Keratinocyte (primary cell): Measurements from ENCODE around the gene SSPN. TPM values are rescaled to one million over a fixed set of nuclear protein-coding genes. Genes with fewer than 3 reads are reported as not detected.

Experiments
- DNase-seq: peaks from one replicate; pipeline ENCODE4 v3.0.0-alpha.2; 2011; ENCODE audit warnings: low read depth, missing footprints, low spot score
- FAIRE-seq: peaks from 2 replicates; lab custom pipeline; 2011; peaks lifted over from hg19 to GRCh38; lab: Jason Lieb, UNC
- H2AFZ ChIP-seq: 2 replicates; pipeline ENCODE4 v1.6.0; 2012; ENCODE audit warnings: low read length, control low read depth, inconsistent platforms; ENCODE audit not compliant: control insufficient read depth
- H3K27ac ChIP-seq: 2 replicates; pipeline ENCODE4 v1.5.1; 2011; ENCODE audit warnings: low read length; ENCODE audit not compliant: control insufficient read depth, insufficient read depth
- H3K27me3 ChIP-seq: 3 replicates; pipeline ENCODE4 v1.6.0; 2011; ENCODE audit warnings: low read length; ENCODE audit not compliant: control insufficient read depth, insufficient read depth; ENCODE audit errors: extremely low read depth
- H3K36me3 ChIP-seq, 2 experiments: 2 replicates in 1 of 2; 3 replicates in 1 of 2; pipeline ENCODE4 v1.5.1; 2011; ENCODE audit warnings: low read length in 2 of 2, mild to moderate bottlenecking in 1 of 2; ENCODE audit not compliant: control insufficient read depth in 2 of 2, insufficient read depth in 2 of 2; ENCODE audit errors: extremely low read depth in 1 of 2
- H3K4me1 ChIP-seq: 3 replicates; pipeline ENCODE4 v1.5.1; 2011; ENCODE audit warnings: low read length; ENCODE audit not compliant: control insufficient read depth, insufficient read depth; ENCODE audit errors: extremely low read depth
- H3K4me2 ChIP-seq: 3 replicates; pipeline ENCODE4 v1.6.0; 2011; ENCODE audit warnings: low read depth, low read length; ENCODE audit not compliant: control insufficient read depth, insufficient read depth; ENCODE audit errors: extremely low read depth
- H3K4me3 ChIP-seq, 3 experiments: fragments of 200-600 bp in 1 of 3; sonication (generic) in 1 of 3; 2 replicates in 2 of 3; 3 replicates in 1 of 3; pipeline ENCODE4 v1.5.1; 2011 to 2016; ENCODE audit warnings: low read length in 3 of 3, mild to moderate bottlenecking in 3 of 3, control low read depth in 2 of 3, inconsistent platforms in 1 of 3, low read depth in 1 of 3, mixed read lengths in 1 of 3, mixed run types in 1 of 3, moderate library complexity in 1 of 3; ENCODE audit not compliant: control insufficient read depth in 2 of 3, insufficient read depth in 2 of 3; ENCODE audit errors: extremely low read depth in 1 of 3
- H3K79me2 ChIP-seq: 2 replicates; pipeline ENCODE4 v1.6.0; 2012; ENCODE audit warnings: low read length; ENCODE audit not compliant: control insufficient read depth, insufficient read depth
- H3K9ac ChIP-seq: 3 replicates; pipeline ENCODE4 v1.6.0; 2011; ENCODE audit warnings: low read length; ENCODE audit not compliant: control insufficient read depth, insufficient read depth; ENCODE audit errors: extremely low read depth
- H3K9me1 ChIP-seq: 3 replicates; pipeline ENCODE4 v1.6.0; 2011; ENCODE audit warnings: low read length; ENCODE audit not compliant: control insufficient read depth, insufficient read depth; ENCODE audit errors: extremely low read depth
- H3K9me3 ChIP-seq: 2 replicates; pipeline ENCODE4 v1.5.1; 2012; ENCODE audit warnings: low read depth, low read length; ENCODE audit not compliant: control insufficient read depth
- H4K20me1 ChIP-seq: 3 replicates; pipeline ENCODE4 v1.6.0; 2011; ENCODE audit warnings: low read length; ENCODE audit not compliant: control insufficient read depth, insufficient read depth; ENCODE audit errors: extremely low read depth
- EZH2 ChIP-seq: IDR thresholded peaks from one replicate; pipeline ENCODE4 v1.6.1; 2012; ENCODE audit warnings: inconsistent platforms, mild to moderate bottlenecking, low read length, moderate library complexity
- dilution Hi-C: fragments of 300-500 bp; cut with MboI; formaldehyde crosslinking; loops from one replicate; pipeline ENCODE4 v1.7.0; 2020; ENCODE audit warnings: low sequenced_read_pairs; ENCODE audit not compliant: extremely low pct_ligation_motif_present
- polyA plus RNA-seq, 5 experiments: library from polyadenylated mRNA; depleted of rRNA in 3 of 5; stranded (reverse) in 3 of 5; stranded (forward) in 1 of 5; unstranded in 1 of 5; fragments of >200 nt; gene quantifications; 1 replicate in 1 of 5; 2 replicates in 3 of 5; 3 replicates in 1 of 5; pipeline versions ENCODE4 v1.2.1 to v1.2.3, GENCODE V29; 2011 to 2012; ENCODE audit warnings: missing spikeins in 2 of 5, low read depth in 1 of 5, low replicate concordance in 1 of 5
- TF ChIP-seq, protein P1 (sequence below), 3 experiments: IDR thresholded peaks in 1 of 3; conservative IDR thresholded peaks in 1 of 3; optimal IDR thresholded peaks in 1 of 3; 2 replicates in 2 of 3; 3 replicates in 1 of 3; pipeline versions ENCODE3 to v1.5.1; 2011; ENCODE audit warnings: low read length in 3 of 3, mild to moderate bottlenecking in 3 of 3, moderate library complexity in 2 of 3, control low read depth in 1 of 3, inconsistent platforms in 1 of 3; ENCODE audit not compliant: insufficient read depth in 2 of 3; ENCODE audit errors: extremely low read depth in 1 of 3

The SSPN gene
- polyA plus RNA-seq, 1 donor (not counting 4 experiments of a cell fraction or from before 2014, with no cell fraction given), result 1.0 TPM

DNA sequence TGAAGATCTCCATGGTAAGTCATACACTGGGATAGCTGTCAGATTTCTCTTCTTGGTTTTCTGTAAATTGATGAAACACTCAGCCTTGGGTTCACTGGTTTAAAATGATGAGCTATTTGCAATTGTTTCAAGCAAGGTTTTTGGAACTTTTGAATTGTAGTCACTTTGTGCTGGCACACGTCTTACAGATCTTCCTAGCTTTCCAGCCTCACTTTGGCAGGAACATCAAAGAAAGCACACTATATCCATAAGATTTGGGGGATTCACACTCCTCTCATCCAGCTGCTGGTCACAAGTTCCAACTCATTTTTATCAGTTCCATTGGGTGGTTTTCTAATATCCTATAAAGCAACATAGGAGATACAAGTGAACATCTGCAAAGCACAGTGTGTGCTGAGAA, 16.0 kb downstream of the SSPN start:
- no peaks in the 10 kb centered on the region for H4K20me1 ChIP-seq
- FAIRE-seq, result peak; percentile 17
- H3K4me2 ChIP-seq, result no peak overlapping the region
- H3K4me3 ChIP-seq, result no peak overlapping the region
- no peak overlapping the region for H2AFZ ChIP-seq
- H3K4me1 ChIP-seq, result no peaks in the 10 kb centered on the region
- H3K27ac ChIP-seq, result no peak overlapping the region
- TF ChIP-seq EZH2, result no peak
- TF ChIP-seq, protein P1, sequence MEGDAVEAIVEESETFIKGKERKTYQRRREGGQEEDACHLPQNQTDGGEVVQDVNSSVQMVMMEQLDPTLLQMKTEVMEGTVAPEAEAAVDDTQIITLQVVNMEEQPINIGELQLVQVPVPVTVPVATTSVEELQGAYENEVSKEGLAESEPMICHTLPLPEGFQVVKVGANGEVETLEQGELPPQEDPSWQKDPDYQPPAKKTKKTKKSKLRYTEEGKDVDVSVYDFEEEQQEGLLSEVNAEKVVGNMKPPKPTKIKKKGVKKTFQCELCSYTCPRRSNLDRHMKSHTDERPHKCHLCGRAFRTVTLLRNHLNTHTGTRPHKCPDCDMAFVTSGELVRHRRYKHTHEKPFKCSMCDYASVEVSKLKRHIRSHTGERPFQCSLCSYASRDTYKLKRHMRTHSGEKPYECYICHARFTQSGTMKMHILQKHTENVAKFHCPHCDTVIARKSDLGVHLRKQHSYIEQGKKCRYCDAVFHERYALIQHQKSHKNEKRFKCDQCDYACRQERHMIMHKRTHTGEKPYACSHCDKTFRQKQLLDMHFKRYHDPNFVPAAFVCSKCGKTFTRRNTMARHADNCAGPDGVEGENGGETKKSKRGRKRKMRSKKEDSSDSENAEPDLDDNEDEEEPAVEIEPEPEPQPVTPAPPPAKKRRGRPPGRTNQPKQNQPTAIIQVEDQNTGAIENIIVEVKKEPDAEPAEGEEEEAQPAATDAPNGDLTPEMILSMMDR (optimal IDR thresholded peaks at IDR 0.05 in 1 of 3, IDR thresholded peaks at IDR 0.05 in 1 of 3, conservative IDR thresholded peaks at IDR 0.05 in 1 of 3; ENCODE audit: extremely low read depth in 1 of 3, insufficient read depth in 2 of 3, low read length in 3 of 3), result no peak
- no peaks in the 10 kb centered on the region for H3K27me3 ChIP-seq
- no peaks in the 10 kb centered on the region for H3K79me2 ChIP-seq
- no peaks in the 10 kb centered on the region for H3K9me3 ChIP-seq
- no peak overlapping the region for H3K9ac ChIP-seq
- no peaks in the 10 kb centered on the region for H3K36me3 ChIP-seq
- dilution Hi-C loops, result no loop called here
- no peaks in the 10 kb centered on the region for H3K9me1 ChIP-seq
- DNase-seq, result no peak

DNA sequence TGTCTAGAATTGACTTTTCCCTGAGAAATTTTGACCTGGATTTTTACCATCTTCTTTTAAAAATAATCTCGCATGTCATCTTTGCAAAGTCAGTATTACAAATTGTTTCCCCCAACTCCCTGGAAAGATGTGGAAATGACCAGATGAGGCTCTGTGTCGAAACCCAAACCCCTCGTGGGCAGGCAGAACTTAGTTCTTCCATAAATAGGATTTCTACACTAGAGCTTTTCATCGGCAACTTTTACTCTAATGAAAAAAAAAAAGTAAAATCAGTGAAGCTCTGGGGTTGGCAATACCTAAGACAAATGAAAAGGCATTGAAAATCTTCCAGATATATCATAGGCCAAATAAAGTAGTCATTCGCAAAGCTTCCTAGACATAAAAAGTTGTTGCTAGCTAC, 17.0 kb downstream of the SSPN start:
- Histone ChIP-seq H3K9me1 (no peaks in the 10 kb centered on the region), H3K79me2 (no peaks in the 10 kb centered on the region), H4K20me1 (no peaks in the 10 kb centered on the region), H3K4me3 (no peak overlapping the region), H3K36me3 (no peaks in the 10 kb centered on the region), H3K27ac (no peak overlapping the region), H3K9ac (no peak overlapping the region), H2AFZ (no peak overlapping the region), H3K4me2 (no peak overlapping the region), H3K27me3 (no peaks in the 10 kb centered on the region), H3K9me3 (no peaks in the 10 kb centered on the region), H3K4me1 (no peaks in the 10 kb centered on the region)
- dilution Hi-C loops, result no loop called here
- no peak for DNase-seq
- no peak for FAIRE-seq
- no peak for TF ChIP-seq EZH2

DNA sequence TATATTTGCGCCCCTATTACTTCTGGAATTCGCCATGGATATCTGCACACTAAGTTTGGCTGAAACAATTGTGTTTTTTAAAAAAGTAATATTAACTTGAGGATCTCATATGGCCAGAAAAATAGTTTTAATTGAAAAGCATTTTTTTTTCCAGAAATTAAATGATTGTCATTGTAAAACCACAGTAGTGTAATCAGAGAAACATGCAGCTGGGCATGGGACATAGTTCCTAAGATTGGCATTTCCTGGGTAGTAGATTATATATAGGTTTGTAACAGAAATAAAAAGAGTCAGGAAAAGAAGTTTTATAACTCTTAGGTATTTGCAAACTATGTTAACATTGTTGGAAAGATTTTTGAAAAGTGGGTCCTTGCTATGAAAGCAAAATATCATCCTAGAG, 17.6 kb downstream of the SSPN start:
- H3K27ac ChIP-seq, result no peak overlapping the region
- H3K9ac ChIP-seq, result no peak overlapping the region
- no peak overlapping the region for H3K4me2 ChIP-seq
- FAIRE-seq (no peak), DNase-seq (no peak)
- dilution Hi-C loops, result no loop called here
- H3K9me3 ChIP-seq, result no peaks in the 10 kb centered on the region
- H4K20me1 ChIP-seq, result no peaks in the 10 kb centered on the region
- no peak overlapping the region for H2AFZ ChIP-seq
- H3K4me3 ChIP-seq, result no peak overlapping the region
- H3K9me1 ChIP-seq, result no peaks in the 10 kb centered on the region
- no peaks in the 10 kb centered on the region for H3K79me2 ChIP-seq
- H3K27me3 ChIP-seq, result no peaks in the 10 kb centered on the region
- no peaks in the 10 kb centered on the region for H3K4me1 ChIP-seq
- TF ChIP-seq, protein P1 (optimal IDR thresholded peaks at IDR 0.05 in 1 of 3, IDR thresholded peaks at IDR 0.05 in 1 of 3, conservative IDR thresholded peaks at IDR 0.05 in 1 of 3; ENCODE audit: extremely low read depth in 1 of 3, insufficient read depth in 2 of 3, low read length in 3 of 3), result no peak
- TF ChIP-seq EZH2, result no peak
- H3K36me3 ChIP-seq, result no peaks in the 10 kb centered on the region
